AG10803 (cell line): ENCODE measurements around the gene MSH4.
"Not testable (repeated sequence)": the region's sequence is repeated elsewhere in the genome, so short reads cannot be mapped to it uniquely, and the experiment has no call there.

Source experiments
- DNase-seq: peaks from one replicate; pipeline ENCODE4 v3.0.0; 2010; ENCODE audit warnings: low read depth
- H3K4me3 ChIP-seq: 2 replicates; pipeline ENCODE4 v1.5.1; 2011; ENCODE audit warnings: mild to moderate bottlenecking, low read length, control low read depth
- CTCF ChIP-seq: conservative IDR thresholded peaks from 2 replicates; pipeline ENCODE4 v1.5.1; 2011; ENCODE audit warnings: mild to moderate bottlenecking, low read length, control low read depth, inconsistent platforms

The MSH4 gene

GRCh38 chr1:75783920-75784319 lies 12.8 kb upstream of the MSH4 start:
- H3K4me3 ChIP-seq, DNase-seq: not testable (repeated sequence)

GRCh38 chr1:75785320-75785982 lies 11.2 kb upstream of the MSH4 start:
- no peak for DNase-seq
- peak overlapping the region; percentile 99 for H3K4me3 ChIP-seq
- no peak for TF ChIP-seq CTCF

- peak; percentile 93 for DNase-seq
- H3K4me3 ChIP-seq, result peak within 1 kb of the TSS; percentile 99
- TF ChIP-seq CTCF, result no peak
These were observed 10.5 kb upstream of the MSH4 start, which contains the start of gene RABGGTB for GRCh38 chr1:75785983-75786853. Gene RABGGTB (plus strand): TSS chr1:75786256. CDS start chr1:75786272, 16 bp downstream.

GRCh38 chr1:75786901-75787493 lies 9.7 kb upstream of the MSH4 start:
- peak overlapping the region; percentile 99 for H3K4me3 ChIP-seq
- DNase-seq, result no peak
- no peak for TF ChIP-seq CTCF

- peak overlapping the region; percentile 99 for H3K4me3 ChIP-seq
- TF ChIP-seq CTCF, result no peak
- no peak for DNase-seq
These were observed 9.2 kb upstream of the MSH4 start for GRCh38 chr1:75787524-75787923.

GRCh38 chr1:75789988-75790387 lies 6.7 kb upstream of the MSH4 start:
- no peak for DNase-seq
- no peak overlapping the region for H3K4me3 ChIP-seq
- no peak for TF ChIP-seq CTCF

- H3K4me3 ChIP-seq, result no peak overlapping the region
- no peak for DNase-seq
- TF ChIP-seq CTCF, result no peak
These were observed 5.7 kb upstream of the MSH4 start for GRCh38 chr1:75791022-75791421.
